GM10248 (cell line): ENCODE measurements around the gene SH2B3.

Experiments used
- CTCF ChIA-PET: fragments of 300-600 bp; sonication (Branson Sonifier 250); formaldehyde crosslinking; extraction: SDS; loops from one replicate; lab custom pipeline; 2021; ENCODE audit warnings: antibody characterized with exemption; lab: Yijun Ruan, JAX
- POLR2A ChIA-PET: fragments of 350-650 bp; sonication (Branson Sonifier 250); formaldehyde crosslinking; extraction: SDS; loops from one replicate; lab custom pipeline; 2020; ENCODE audit warnings: antibody characterized with exemption; lab: Yijun Ruan, JAX
- DNase-seq: peaks from one replicate; pipeline ENCODE4 v3.0.0; 2012; ENCODE audit errors: extremely low spot score
- CTCF ChIP-seq: IDR thresholded peaks from 2 replicates; pipeline ENCODE4 v1.5.1; 2012; ENCODE audit warnings: mild to moderate bottlenecking, low read depth; ENCODE audit errors: extremely low read depth, missing control alignments, control extremely low read depth

Gene SH2B3

GRCh38 chr12:111453071-111453989 lies 47.6 kb downstream of the SH2B3 start:
- DNase-seq, result no peak
- CTCF ChIA-PET, result interaction anchor here (0.7 to 44.4 kb wide), 5 partner anchors 8 to 49 kb away, joined by 3 to 1216 read pairs (median 38); partner anchors contain the start of gene SH2B3
- no peak for TF ChIP-seq CTCF
- POLR2A ChIA-PET, result no interaction called here

- CTCF ChIA-PET, result interaction anchor here (0.7 to 44.4 kb wide), 5 partner anchors 10 to 123 kb away, joined by 3 to 1216 read pairs (median 4); partner anchors contain the start of gene SH2B3
- POLR2A ChIA-PET, result no interaction called here
Measured at GRCh38 chr12:111454311-111454710, 48.6 kb downstream of the SH2B3 start.

GRCh38 chr12:111454716-111455447 lies 49.2 kb downstream of the SH2B3 start:
- DNase-seq, result no peak
- POLR2A ChIA-PET, result no interaction called here
- CTCF ChIA-PET, result interaction anchor here (1.0 to 44.4 kb wide), 5 partner anchors 23 to 124 kb away, joined by 3 to 1216 read pairs (median 4); partner anchors contain the start of gene SH2B3
- TF ChIP-seq CTCF, result no peak

More at GRCh38 chr12:111454311-111454710, 48.6 kb downstream of the SH2B3 start:
- DNase-seq, result no peak
- TF ChIP-seq CTCF, result no peak

- CTCF ChIA-PET, result interaction anchor here (1.0 to 44.4 kb wide), 6 partner anchors 10 to 125 kb away, joined by 3 to 1216 read pairs (median 6); partner anchors contain the start of gene SH2B3
- POLR2A ChIA-PET, result no interaction called here
- no peak for DNase-seq
- no peak for TF ChIP-seq CTCF
Measured at GRCh38 chr12:111455448-111456320, 50.0 kb downstream of the SH2B3 start.

GRCh38 chr12:111457071-111457470 lies 51.3 kb downstream of the SH2B3 start:
- ChIA-PET POLR2A (no interaction called here), CTCF (interaction anchor here (2.9 to 44.4 kb wide), 2 partner anchors 11 to 52 kb away, joined by 13 to 1216 read pairs; partner anchors contain the start of gene SH2B3)
- TF ChIP-seq CTCF, result no peak
- DNase-seq, result no peak
